BLaER1 treated with 17β-estradiol and CSF1 and Interleukin-3, amounts not matched to agents 10 nM and 100 nM (cell line): Measurements from ENCODE around the gene NUDT7.
A peak's percentile ranks its signal among the peaks of the same experiment; 100 is the strongest.

ENCODE experiments used
- H3K27ac ChIP-seq, 11 experiments: shearing (Covaris generic); formaldehyde crosslinking; 2 replicates each; pipeline ENCODE4 v1.8.1; 2022
- H3K27me3 ChIP-seq, 11 experiments: shearing (Covaris generic); formaldehyde crosslinking; 2 replicates each; pipeline ENCODE4 v1.8.1; 2022
- H3K36me3 ChIP-seq, 11 experiments: shearing (Covaris generic); formaldehyde crosslinking; 2 replicates each; pipeline ENCODE4 v1.8.1; 2022
- H3K4me1 ChIP-seq, 10 experiments: shearing (Covaris generic); formaldehyde crosslinking; 2 replicates each; pipeline ENCODE4 v1.8.1; 2022
- H3K4me2 ChIP-seq, 11 experiments: shearing (Covaris generic); formaldehyde crosslinking; 2 replicates each; pipeline ENCODE4 v1.8.1; 2022
- H3K4me3 ChIP-seq, 10 experiments: shearing (Covaris generic); formaldehyde crosslinking; 2 replicates each; pipeline ENCODE4 v1.8.1; 2022
- H3K9ac ChIP-seq, 11 experiments: shearing (Covaris generic); formaldehyde crosslinking; 2 replicates each; pipeline ENCODE4 v1.8.1; 2022
- H3K9me3 ChIP-seq, 11 experiments: shearing (Covaris generic); formaldehyde crosslinking; replicated peaks in 1 of 11; 2 replicates each; pipeline ENCODE4 v1.8.1; 2022
- H4K20me1 ChIP-seq, 11 experiments: shearing (Covaris generic); formaldehyde crosslinking; 2 replicates each; pipeline ENCODE4 v1.8.1; 2022
- Cebpa-rat ChIP-seq, 11 experiments: shearing (Covaris generic); IDR thresholded peaks; 2 replicates each; pipeline ENCODE4 v1.8.1; 2022

The NUDT7 gene

GRCh38 chr16:77711775-77712174 lies 10.5 kb upstream of the NUDT7 start:
- no peak overlapping the region for H3K9ac ChIP-seq
- no peak for TF ChIP-seq Cebpa-rat (IDR thresholded peaks at IDR 0.05)
- no peaks in the 10 kb centered on the region for H4K20me1 ChIP-seq
- H3K4me2 ChIP-seq = no peak overlapping the region
- peaks cover 22 to 28% (median 27%) of the 10 kb centered on the region in 11 experiments for H3K9me3 ChIP-seq
- H3K27ac ChIP-seq = no peak overlapping the region
- H3K36me3 ChIP-seq = no peaks in the 10 kb centered on the region
- no peaks in the 10 kb centered on the region for H3K27me3 ChIP-seq
- H3K4me3 ChIP-seq = no peak overlapping the region
- H3K4me1 ChIP-seq = no peaks in the 10 kb centered on the region

DNA sequence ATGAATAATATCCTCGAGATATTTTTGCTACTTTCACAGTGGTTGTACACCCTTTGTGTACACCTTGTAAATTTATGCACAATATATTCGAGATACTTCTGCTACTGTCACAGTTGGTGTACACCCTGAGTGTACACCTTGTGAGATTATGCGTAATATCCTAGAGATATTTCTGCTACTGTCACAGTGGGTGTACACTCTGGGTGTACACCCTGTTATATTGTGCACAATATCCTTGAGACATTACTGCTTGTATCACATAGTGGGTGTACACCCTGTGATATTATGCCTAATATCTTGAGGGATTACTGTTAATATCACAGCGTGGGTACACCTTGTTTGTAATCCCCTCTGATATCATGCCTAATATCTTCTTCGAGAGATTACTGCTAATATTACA lies 7.2 kb upstream of the NUDT7 start:
- no peak for TF ChIP-seq Cebpa-rat (IDR thresholded peaks at IDR 0.05)
- Histone ChIP-seq H3K27me3 (no peaks in the 10 kb centered on the region), H3K9ac (no peak overlapping the region), H3K4me3 (no peak overlapping the region), H3K36me3 (no peaks in the 10 kb centered on the region), H3K27ac (no peak overlapping the region), H3K9me3 (peaks cover 22 to 28% (median 27%) of the 10 kb centered on the region in 11 experiments), H3K4me2 (no peak overlapping the region), H4K20me1 (no peaks in the 10 kb centered on the region), H3K4me1 (no peaks in the 10 kb centered on the region)

GRCh38 chr16:77721752-77722308 lies 484 bp upstream of the NUDT7 start:
- peak overlapping the region in 5 of 11 experiments; percentile 21 to 55 (median 40); a peak in 7 of 22 replicates for H3K27ac ChIP-seq
- TF ChIP-seq Cebpa-rat (IDR thresholded peaks at IDR 0.05) = no peak
- peak overlapping the region in 3 of 11 experiments; percentile 36 to 52 (median 49); a peak in 3 of 22 replicates for H3K9ac ChIP-seq
- H3K4me2 ChIP-seq = peak overlapping the region; percentile 46 to 71 (median 64)
- peak overlapping the region in 9 of 10 experiments; percentile 38 to 88 (median 50); a peak in 12 of 20 replicates for H3K4me3 ChIP-seq
- peaks cover 0 to 2% (median 0%) of the 10 kb centered on the region in 11 experiments; a peak in 2 of 22 replicates for H3K36me3 ChIP-seq
- no peaks in the 10 kb centered on the region for H4K20me1 ChIP-seq
- peaks cover 0 to 23% (median 0%) of the 10 kb centered on the region in 11 experiments; a peak in 4 of 22 replicates for H3K27me3 ChIP-seq
- H3K4me1 ChIP-seq = peaks cover 8 to 31% (median 23%) of the 10 kb centered on the region in 10 experiments
- H3K9me3 ChIP-seq = peaks cover 0 to 10% (median 6%) of the 10 kb centered on the region in 11 experiments; a peak in 13 of 22 replicates

DNA sequence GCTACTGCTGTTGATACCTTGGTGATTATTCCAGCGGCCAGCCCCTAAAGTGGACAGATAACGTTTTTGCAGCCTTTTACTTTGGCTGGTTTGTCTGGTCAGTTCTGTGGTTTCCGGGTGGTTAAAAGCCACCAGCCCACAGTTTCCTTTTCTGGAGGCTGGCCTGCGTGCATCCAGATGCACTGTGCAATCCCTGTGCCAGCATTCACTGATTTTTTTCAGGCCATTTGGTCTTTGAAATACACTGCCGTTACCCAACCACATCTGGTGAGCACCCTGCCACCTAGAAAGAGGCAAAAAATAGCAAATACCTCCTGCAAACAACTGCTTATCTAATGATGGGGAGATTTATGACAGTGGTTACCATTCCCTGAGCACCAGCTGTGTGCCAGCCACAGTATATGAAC lies 797 bp downstream of the NUDT7 start:
- Histone ChIP-seq H3K9me3 (peaks cover 0 to 16% (median 11%) of the 10 kb centered on the region in 11 experiments; a peak in 13 of 22 replicates), H3K36me3 (peaks cover 0 to 4% (median 0%) of the 10 kb centered on the region in 11 experiments; a peak in 2 of 22 replicates), H3K9ac (peak overlapping the region; percentile 77 to 84 (median 83); a peak in 21 of 22 replicates), H3K27me3 (peaks cover 0 to 23% (median 0%) of the 10 kb centered on the region in 11 experiments; a peak in 4 of 22 replicates), H3K4me3 (peak overlapping the region; percentile 70 to 88 (median 77)), H3K4me1 (peaks cover 8 to 31% (median 23%) of the 10 kb centered on the region in 10 experiments), H3K4me2 (peak overlapping the region; percentile 89 to 99 (median 95)), H3K27ac (peak overlapping the region in 10 of 11 experiments; percentile 69 to 89 (median 84); a peak in 19 of 22 replicates), H4K20me1 (no peaks in the 10 kb centered on the region)
- TF ChIP-seq Cebpa-rat (IDR thresholded peaks at IDR 0.05) = peak in 4 of 11 experiments; percentile 15 to 68 (median 20); a peak in 1 of 22 replicates

GRCh38 chr16:77724174-77724573 lies 1.9 kb downstream of the NUDT7 start:
- peaks cover 8 to 31% (median 23%) of the 10 kb centered on the region in 10 experiments for H3K4me1 ChIP-seq
- peaks cover 0 to 16% (median 11%) of the 10 kb centered on the region in 11 experiments; a peak in 13 of 22 replicates for H3K9me3 ChIP-seq
- peaks cover 0 to 4% (median 0%) of the 10 kb centered on the region in 11 experiments; a peak in 2 of 22 replicates for H3K36me3 ChIP-seq
- H3K27me3 ChIP-seq = peaks cover 0 to 23% (median 0%) of the 10 kb centered on the region in 11 experiments; a peak in 4 of 22 replicates
- no peaks in the 10 kb centered on the region for H4K20me1 ChIP-seq
- H3K9ac ChIP-seq = peak overlapping the region in 2 of 11 experiments; percentile 83 to 84; a peak in 2 of 22 replicates
- H3K4me2 ChIP-seq = peak overlapping the region in 10 of 11 experiments; percentile 89 to 99 (median 94); a peak in 19 of 22 replicates
- no peak for TF ChIP-seq Cebpa-rat (IDR thresholded peaks at IDR 0.05)
- no peak overlapping the region for H3K4me3 ChIP-seq
- H3K27ac ChIP-seq = peak overlapping the region in 6 of 11 experiments; percentile 65 to 89 (median 86); a peak in 12 of 22 replicates

GRCh38 chr16:77729951-77730350 lies 7.6 kb downstream of the NUDT7 start:
- H3K27me3 ChIP-seq = peaks cover 0 to 10% (median 0%) of the 10 kb centered on the region in 11 experiments; a peak in 4 of 22 replicates
- no peak overlapping the region for H3K4me3 ChIP-seq
- peaks cover 0 to 4% (median 0%) of the 10 kb centered on the region in 11 experiments; a peak in 2 of 22 replicates for H3K36me3 ChIP-seq
- TF ChIP-seq Cebpa-rat (IDR thresholded peaks at IDR 0.05) = no peak
- H3K27ac ChIP-seq = no peak overlapping the region
- no peaks in the 10 kb centered on the region for H3K4me1 ChIP-seq
- H3K4me2 ChIP-seq = no peak overlapping the region
- H3K9me3 ChIP-seq = peaks cover 4 to 23% (median 18%) of the 10 kb centered on the region in 11 experiments; a peak in 15 of 22 replicates
- no peak overlapping the region for H3K9ac ChIP-seq
- no peaks in the 10 kb centered on the region for H4K20me1 ChIP-seq

GRCh38 chr16:77732241-77732946 lies 10.1 kb downstream of the NUDT7 start:
- Histone ChIP-seq H3K9me3 (peaks cover 9 to 21% (median 18%) of the 10 kb centered on the region in 11 experiments; a peak in 19 of 22 replicates), H3K4me2 (no peak overlapping the region), H3K36me3 (no peaks in the 10 kb centered on the region), H3K27ac (no peak overlapping the region), H4K20me1 (no peaks in the 10 kb centered on the region), H3K4me3 (no peak overlapping the region), H3K9ac (no peak overlapping the region), H3K4me1 (peaks cover 5 to 10% (median 9%) of the 10 kb centered on the region in 10 experiments; a peak in 18 of 20 replicates), H3K27me3 (no peaks in the 10 kb centered on the region; a peak in 1 of 22 replicates)
- TF ChIP-seq Cebpa-rat (IDR thresholded peaks at IDR 0.05) = no peak

DNA sequence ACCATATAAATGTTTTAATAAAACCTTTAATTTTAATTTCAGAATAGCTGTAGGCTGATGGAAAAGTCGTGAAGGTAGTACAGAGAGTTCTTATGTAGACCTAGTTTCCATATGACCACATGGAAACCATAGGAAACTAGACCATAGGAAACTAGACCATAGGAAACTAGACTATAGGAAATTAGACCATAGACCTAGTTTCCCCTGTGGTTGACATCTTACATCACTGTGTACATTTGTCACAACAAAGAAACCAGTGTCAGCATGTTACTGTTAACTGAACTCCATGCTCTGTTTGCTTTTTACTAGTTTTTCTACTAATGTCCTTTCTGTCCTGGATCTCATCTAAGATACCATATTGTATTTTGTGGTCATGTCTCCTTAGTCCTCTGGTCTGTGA lies 14.6 kb downstream of the NUDT7 start:
- Histone ChIP-seq H3K9me3 (peaks cover 9 to 21% (median 18%) of the 10 kb centered on the region in 11 experiments; a peak in 19 of 22 replicates), H3K4me3 (no peak overlapping the region), H3K4me2 (peak overlapping the region; percentile 30 to 64 (median 58); a peak in 21 of 22 replicates), H4K20me1 (no peaks in the 10 kb centered on the region), H3K27me3 (peaks cover 0 to 5% (median 0%) of the 10 kb centered on the region in 11 experiments; a peak in 1 of 22 replicates), H3K4me1 (peaks cover 20 to 40% (median 34%) of the 10 kb centered on the region in 10 experiments; a peak in 19 of 20 replicates), H3K36me3 (no peaks in the 10 kb centered on the region), H3K27ac (peak overlapping the region in 8 of 11 experiments; percentile 9 to 63 (median 45); a peak in 7 of 22 replicates), H3K9ac (peak overlapping the region in 1 of 11 experiments; percentile 31; a peak in 1 of 22 replicates)
- TF ChIP-seq Cebpa-rat (IDR thresholded peaks at IDR 0.05) = no peak
